HG03159 (cell line): ENCODE measurements around the gene SIGLEC1.

Source experiments
- ATAC-seq: cut with Tn5 transposase; IDR thresholded peaks from one replicate; pipeline ENCODE4 v1.9.1; 2021; ENCODE audit warnings: mild to moderate bottlenecking, moderate library complexity; ENCODE audit not compliant: unreplicated experiment

SIGLEC1 gene

GRCh38 chr20:3702611-3703391 is 9.6 kb downstream of the SIGLEC1 start:
- no peak for ATAC-seq

DNA sequence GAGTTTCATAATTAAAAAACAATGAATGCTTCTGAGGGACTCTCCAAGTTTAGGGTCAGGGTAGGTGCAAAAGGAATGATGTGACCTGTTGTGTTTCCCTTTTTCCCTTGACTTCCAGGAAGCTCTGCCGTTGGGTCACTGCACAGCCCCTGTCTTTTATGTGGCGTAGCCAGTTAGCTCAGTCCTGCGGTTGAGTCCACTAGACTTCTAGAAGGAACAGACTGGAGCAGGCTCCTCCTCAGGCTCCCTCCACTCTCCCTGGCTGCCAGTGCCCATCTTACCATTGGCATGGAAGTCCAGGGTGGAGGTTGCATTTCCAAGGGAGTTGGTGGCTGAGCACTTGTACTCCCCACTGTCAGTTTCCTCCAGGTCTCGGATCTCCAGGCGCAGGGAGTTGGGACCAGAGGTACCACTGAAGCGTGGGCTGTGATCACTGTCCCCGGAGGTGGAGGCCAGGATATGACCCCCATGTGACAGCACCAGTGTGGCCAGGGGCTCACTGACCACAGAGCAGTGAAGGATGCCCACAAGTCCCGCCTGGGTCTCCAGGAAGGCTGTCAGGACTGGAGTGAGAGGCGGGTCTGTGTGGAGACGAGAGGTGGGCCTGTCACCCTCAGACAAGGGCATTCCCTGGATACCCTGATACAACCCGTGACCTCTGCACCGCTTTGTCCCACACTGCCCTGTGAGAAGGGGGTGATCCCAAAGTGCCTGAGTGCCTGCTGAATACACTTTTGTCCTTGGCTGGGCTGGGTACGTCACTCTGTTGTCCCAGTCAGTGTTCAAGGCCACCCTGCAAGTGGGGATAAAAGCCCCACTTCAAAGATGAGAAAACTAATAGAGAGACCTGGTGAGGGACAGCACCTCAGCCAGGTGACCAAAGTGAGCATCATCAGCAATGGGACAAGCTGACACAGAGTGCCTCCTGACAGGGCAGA is 11.1 kb downstream of the SIGLEC1 start:
- ATAC-seq, result no peak

DNA sequence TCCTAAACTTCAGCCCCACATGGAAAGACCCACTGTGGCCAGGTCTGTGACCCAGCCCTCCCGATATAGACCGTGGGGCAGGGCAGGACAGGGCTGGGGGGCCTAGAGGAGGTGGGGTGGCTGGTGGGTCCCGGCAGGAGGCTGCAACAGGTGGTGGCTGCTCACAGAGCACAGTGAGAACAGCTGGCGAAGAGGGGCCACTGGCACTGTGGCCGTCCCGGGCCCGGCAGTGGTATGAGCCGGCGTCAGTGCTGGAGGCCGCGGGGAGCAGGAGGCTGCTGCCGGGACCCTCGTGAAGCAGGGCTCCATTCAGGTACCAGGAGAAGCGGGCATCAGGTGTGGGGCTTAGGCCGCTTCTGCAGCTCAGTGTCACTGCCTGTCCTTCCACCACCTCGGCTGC is 13.4 kb downstream of the SIGLEC1 start:
- no peak for ATAC-seq

- no peak for ATAC-seq
Observed at GRCh38 chr20:3698591-3699001, 13.8 kb downstream of the SIGLEC1 start.

DNA sequence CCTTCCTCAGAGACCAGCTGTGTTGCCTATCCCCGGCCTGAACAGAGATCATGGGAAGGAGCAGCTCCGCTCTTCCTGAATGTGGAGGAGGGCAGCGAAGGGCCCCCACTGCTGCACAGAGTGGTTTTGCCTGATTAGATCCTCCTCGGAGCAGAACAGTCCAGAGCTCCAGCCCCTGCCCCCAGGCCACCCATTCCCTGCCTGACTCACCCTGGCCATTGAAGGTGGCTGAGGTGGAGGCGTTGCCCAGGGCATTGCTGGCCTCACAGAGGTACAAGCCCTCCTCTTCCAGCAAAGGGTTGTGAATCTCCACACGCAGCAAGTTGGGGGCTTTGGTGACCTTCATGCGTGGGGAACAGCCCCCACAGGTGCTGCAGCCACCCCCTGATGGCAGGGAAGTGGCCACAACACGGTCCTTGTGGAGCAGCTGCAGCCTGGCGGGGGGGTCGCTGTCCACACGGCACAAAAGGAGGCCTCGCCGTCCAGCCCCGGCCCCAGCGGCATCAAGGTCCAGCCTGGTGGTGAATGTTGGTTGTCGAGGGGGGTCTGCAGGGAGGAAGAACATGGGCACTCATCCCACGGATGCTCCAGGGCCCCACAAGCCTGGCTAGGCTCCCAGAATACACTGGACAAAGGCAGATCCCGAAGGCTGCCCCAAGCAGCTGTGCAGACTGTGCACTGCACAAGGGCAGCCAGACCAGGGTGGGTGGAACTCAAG is 14.7 kb downstream of the SIGLEC1 start:
- no peak for ATAC-seq

GRCh38 chr20:3696745-3697587 is 15.4 kb downstream of the SIGLEC1 start:
- no peak for ATAC-seq

DNA sequence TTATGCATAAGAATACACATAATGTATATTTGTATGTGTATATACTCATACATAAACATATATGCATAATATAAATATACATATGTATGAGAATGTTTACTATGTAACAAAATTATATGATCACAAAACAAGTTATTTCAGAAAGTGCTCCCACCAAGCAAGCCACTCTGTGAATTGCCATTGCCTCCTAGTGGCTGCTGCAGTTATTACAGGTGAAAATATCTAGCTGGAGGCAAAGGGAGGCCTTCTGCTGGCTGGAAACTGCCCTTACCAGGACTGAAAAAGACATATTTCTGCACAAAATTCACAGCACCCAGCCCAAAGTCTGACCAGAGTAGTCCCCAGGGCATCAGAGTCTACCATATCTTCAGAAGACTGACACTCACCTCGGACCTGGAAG is 16.2 kb downstream of the SIGLEC1 start:
- ATAC-seq, result no peak

DNA sequence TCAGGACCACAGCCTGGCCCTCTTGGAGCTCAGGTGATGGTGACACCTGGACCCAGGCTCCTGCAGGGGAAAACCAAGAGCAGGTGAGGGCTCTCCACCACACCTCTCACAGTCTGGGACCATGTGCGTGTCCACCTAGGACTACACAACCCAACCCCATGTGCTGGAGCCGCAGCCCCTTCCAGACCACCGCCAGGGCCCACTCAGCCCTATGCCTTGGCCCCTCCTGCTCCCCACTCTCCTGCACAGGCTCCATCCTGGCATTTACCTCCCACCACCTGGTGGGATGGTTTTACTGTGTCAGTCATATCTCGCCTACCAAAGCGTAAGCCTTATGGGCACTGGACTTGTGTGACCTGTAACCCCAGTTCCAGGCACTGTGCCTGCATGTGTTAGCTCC is 17.5 kb downstream of the SIGLEC1 start:
- ATAC-seq, result no peak

- no peak for ATAC-seq
Observed at GRCh38 chr20:3693376-3693775, 19.0 kb downstream of the SIGLEC1 start.

GRCh38 chr20:3692706-3693294 is 19.6 kb downstream of the SIGLEC1 start:
- ATAC-seq, result no peak

DNA sequence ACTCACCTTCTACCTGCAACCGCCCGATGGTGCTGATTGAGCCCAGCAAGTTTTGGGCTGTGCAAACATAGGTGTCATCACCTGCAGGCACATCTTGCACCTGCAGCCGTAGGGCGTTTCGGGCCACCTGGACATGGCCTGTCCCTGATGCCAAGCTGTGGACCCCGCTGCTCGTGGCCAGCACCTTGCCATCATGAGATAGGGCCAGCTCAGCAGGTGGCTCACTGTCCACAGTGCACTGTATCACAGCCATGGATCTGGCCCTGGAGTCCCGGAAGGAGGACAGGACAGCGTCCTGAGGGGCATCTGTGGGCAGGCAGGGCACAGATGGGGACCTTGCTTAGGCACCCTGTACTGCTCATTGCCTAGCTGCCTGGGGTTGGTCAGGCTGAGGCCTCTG is 20.5 kb downstream of the SIGLEC1 start:
- ATAC-seq, result no peak

DNA sequence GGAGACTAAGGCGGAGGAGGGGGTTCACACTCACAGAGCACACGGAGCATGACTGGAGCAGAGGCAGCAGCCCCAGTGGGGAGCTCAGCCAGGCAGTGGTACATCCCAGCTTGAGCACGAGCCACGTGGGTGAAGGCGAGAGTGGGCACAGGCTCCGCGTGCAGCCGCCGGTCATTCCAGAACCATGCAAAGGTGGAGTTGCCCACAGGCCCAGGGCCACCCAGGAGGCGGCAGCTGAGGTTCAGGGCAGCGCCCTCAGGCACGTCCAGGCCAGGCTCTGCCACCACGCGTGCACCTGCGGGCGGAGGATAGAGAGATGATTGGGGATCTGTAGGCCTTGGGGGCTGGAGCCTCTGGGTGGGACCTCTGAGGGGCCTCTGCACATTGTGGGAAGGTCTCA is 21.1 kb downstream of the SIGLEC1 start:
- no peak for ATAC-seq

DNA sequence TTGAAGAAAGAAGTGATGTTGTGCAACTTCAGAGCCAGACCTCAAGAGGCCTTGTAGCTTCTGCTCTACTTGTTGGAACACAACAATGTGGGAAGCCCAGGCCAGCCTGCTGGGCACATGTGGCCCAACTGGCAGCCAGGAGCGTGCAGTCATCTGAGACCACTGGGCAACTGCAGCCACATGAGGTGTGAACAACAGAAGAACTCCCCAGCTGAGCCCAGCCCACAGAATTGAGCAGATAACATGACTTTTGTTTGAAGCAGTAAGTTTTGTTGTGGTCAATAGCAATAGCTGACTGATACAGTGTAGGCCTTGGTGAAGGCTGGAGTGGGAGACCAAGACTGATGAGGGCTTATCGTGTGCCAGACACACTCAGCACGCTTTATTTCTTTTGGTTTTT is 22.0 kb downstream of the SIGLEC1 start:
- ATAC-seq, result no peak

DNA sequence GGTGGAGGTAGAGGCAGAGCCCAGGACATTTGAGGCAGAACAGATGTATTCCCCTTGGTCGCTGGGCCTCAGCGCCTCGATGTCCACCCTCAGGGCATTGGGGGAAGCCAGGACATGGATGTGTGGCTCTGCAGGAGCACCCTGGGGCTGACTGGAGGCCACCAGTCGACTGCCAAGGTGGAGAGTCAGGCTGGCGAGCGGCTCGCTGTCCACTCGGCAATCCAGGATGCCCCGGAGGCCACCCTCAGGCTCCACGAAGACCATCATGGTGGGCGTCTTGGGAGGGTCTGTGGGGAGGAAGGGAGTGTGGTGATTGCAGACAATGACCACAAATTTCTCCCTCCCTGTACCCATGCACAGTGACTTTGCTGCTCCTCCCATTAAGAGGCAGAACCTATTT is 22.4 kb downstream of the SIGLEC1 start:
- ATAC-seq, result no peak

- no peak for ATAC-seq
Observed at GRCh38 chr20:3687655-3688054, 24.7 kb downstream of the SIGLEC1 start.

- ATAC-seq, result no peak
Observed at GRCh38 chr20:3686867-3687321, 25.5 kb downstream of the SIGLEC1 start.

DNA sequence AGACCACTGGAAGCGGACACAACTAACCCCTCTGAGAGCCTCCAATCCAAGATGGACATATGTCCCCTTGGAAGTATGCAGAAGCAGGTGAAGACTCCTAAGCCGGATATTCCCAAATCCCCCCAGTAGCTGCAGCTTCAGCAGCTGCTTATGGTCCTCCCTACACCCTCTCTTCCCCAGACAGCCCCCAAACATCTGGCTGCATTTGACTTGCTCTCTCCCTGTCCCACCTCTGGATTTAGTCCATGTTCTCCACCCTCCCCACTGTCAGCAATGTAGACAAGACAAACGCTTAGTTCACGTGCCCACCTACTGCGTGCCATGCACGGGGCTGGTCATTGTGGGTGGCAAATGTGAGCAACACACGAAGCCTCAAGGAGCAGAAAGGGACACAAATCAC is 26.0 kb downstream of the SIGLEC1 start:
- no peak for ATAC-seq

DNA sequence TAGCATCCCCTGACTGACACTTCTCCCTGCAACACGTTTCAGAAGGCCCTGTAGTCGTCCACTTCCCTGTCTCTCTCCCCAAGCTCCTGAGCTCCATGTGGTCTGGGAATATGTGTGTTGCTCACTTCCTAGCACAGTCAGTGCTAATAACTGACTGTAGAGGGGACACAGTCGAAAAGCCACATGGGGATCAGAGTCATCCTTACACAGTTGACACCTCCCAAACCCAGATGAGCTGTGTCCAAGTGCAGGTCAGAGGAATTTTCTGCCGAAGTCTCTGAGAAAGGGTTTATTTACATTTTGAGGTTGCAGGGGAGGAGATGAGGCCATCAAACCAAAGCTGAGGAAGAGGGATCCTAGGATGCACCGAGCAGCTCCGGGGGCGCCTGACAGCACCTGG is 27.1 kb downstream of the SIGLEC1 start:
- no peak for ATAC-seq

DNA sequence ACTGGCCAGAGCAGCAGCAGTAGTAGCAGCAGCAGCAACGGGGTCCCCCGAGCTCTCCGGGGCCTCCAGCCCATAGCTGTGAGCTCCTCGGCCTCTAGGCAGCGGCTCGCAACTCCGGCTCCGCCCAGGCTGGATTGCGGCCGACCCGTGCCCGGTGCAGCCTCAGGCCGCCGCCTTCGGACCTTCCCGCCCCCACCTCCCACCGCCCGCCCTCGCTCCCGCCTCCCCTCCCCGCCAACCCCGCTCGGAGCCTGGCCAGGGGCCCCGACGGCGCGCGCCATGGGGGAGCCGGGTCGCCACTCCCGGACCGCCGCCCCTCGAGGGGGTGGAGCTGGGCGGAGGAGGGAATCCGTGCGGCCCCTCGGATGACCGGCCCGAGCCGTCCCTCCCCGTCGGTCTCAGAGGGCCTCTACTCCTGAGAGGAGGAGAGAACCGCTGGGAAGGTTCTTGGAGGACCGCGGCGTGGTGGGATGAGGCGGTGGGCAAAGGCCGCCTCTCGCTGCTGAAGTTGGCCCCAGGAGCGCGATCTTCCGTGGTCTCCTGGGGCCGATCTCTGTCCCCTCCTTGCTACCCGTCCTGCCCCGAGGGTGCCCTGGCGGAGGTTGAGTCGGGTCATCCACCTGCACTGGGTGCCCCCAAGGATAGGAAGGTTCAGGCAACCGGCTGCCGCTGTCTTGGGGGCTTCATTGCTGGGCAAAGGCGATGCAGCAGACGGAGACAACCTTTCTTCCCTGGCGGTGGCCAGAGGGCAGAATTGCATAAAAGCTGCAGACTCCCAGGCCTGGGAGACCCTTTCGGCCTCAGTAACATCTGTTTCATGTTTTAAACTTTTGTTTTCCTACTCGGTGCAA is 30.2 kb downstream of the SIGLEC1 start, which contains the start of gene ADAM33:
Gene ADAM33, minus strand, starts transcription at position 80 of the 851 bp plus-strand sequence. Its CDS starts 6 bp downstream, at position 74.
- no peak for ATAC-seq
